Breast epithelium (tissue), 3 donors: ENCODE measurements around the gene UMAD1.

ENCODE experiments used
- CTCF ChIP-seq, 3 donors: fragments of 450-650 bp; IDR thresholded peaks; one replicate each; pipeline ENCODE4 v1.5.1; 2016 to 2017; ENCODE audit warnings: antibody characterized with exemption in 3 of 3, mild to moderate bottlenecking in 3 of 3, moderate library complexity in 3 of 3
- POLR2A ChIP-seq: fragments of 450-650 bp; IDR thresholded peaks from one replicate; pipeline ENCODE4 v1.6.1; 2016; ENCODE audit warnings: antibody characterized with exemption, mild to moderate bottlenecking, moderate library complexity
- POLR2AphosphoS5 ChIP-seq, 3 donors: sonication (generic); formaldehyde crosslinking; IDR thresholded peaks; one replicate each; pipeline ENCODE4 v1.6.1; 2017; ENCODE audit warnings: antibody characterized with exemption in 3 of 3

- TF ChIP-seq POLR2A (no peak), CTCF (IDR thresholded peaks at IDR 0.05) (no peak), POLR2AphosphoS5 (IDR thresholded peaks at IDR 0.05) (no peak)
Observed at GRCh38 chr7:7911369-7912123, 271.0 kb downstream of the UMAD1 start.
